ENCODE data around the gene ZBTB5.

The ZBTB5 gene

GRCh38 chr9:37424686-37425297 is 40.5 kb downstream of the ZBTB5 start:
- DNase-seq (ENCODE audit: low read depth in 2 of 2), result no peak

- no peak for DNase-seq (ENCODE audit: low read depth in 2 of 2)
These were observed 41.0 kb downstream of the ZBTB5 start for GRCh38 chr9:37424204-37424685.

GRCh38 chr9:37423508-37423907 is 41.7 kb downstream of the ZBTB5 start:
- no peak for DNase-seq (ENCODE audit: low read depth in 2 of 2)

GRCh38 chr9:37422289-37423104 is 42.8 kb downstream of the ZBTB5 start, which contains the start of gene GRHPR:
GRHPR (plus strand) TSS chr9:37422696; CDS start chr9:37422751, 55 bp downstream.
- DNase-seq (ENCODE audit: low read depth in 2 of 2), result peak; percentile 76 to 87

- DNase-seq (ENCODE audit: low read depth in 2 of 2), result no peak
These were observed 43.3 kb downstream of the ZBTB5 start for GRCh38 chr9:37421914-37422288.

- no peak for DNase-seq (ENCODE audit: low read depth in 2 of 2)
These were observed 44.7 kb downstream of the ZBTB5 start for GRCh38 chr9:37420271-37421215.

GRCh38 chr9:37419204-37419603 is 46.0 kb downstream of the ZBTB5 start:
- no peak for DNase-seq (ENCODE audit: low read depth in 2 of 2)

- no peak for DNase-seq (ENCODE audit: low read depth in 2 of 2)
These were observed 47.2 kb downstream of the ZBTB5 start for GRCh38 chr9:37417857-37418618.

- no peak for DNase-seq (ENCODE audit: low read depth in 2 of 2)
These were observed 47.9 kb downstream of the ZBTB5 start for GRCh38 chr9:37417252-37417803.

- DNase-seq (ENCODE audit: low read depth in 2 of 2), result peak; percentile 50 to 53
These were observed 50.1 kb downstream of the ZBTB5 start for GRCh38 chr9:37415011-37415719.

GRCh38 chr9:37414503-37414943 is 50.7 kb downstream of the ZBTB5 start:
- no peak for DNase-seq (ENCODE audit: low read depth in 2 of 2)

- DNase-seq (ENCODE audit: low read depth in 2 of 2), result no peak
These were observed 51.9 kb downstream of the ZBTB5 start for GRCh38 chr9:37413311-37413710.

GRCh38 chr9:37412431-37413151 is 52.7 kb downstream of the ZBTB5 start:
- no peak for DNase-seq (ENCODE audit: low read depth in 2 of 2)

- DNase-seq (ENCODE audit: low read depth in 2 of 2), result no peak
These were observed 54.1 kb downstream of the ZBTB5 start for GRCh38 chr9:37410969-37411785.

GRCh38 chr9:37410354-37410861 is 54.8 kb downstream of the ZBTB5 start:
- DNase-seq (ENCODE audit: low read depth in 2 of 2), result no peak

- peak; percentile 44 to 61 for DNase-seq (ENCODE audit: low read depth in 2 of 2)
These were observed 56.1 kb downstream of the ZBTB5 start for GRCh38 chr9:37408933-37409710.

- DNase-seq (ENCODE audit: low read depth in 2 of 2), result no peak
These were observed 57.8 kb downstream of the ZBTB5 start for GRCh38 chr9:37407468-37407867.

All from stimulated activated CD8-positive, alpha-beta memory T cell treated with anti-CD3 and anti-CD28 coated beads, Interleukin-7, amount 100 ng/mL, for 4 hours (primary cell).